Progenitor cell of endocrine pancreas (in vitro differentiated cells): ENCODE data around the gene ZSWIM3. TPM values are rescaled to one million over a fixed set of nuclear protein-coding genes. Genes with fewer than 3 reads are reported as not detected.
"Not testable (repeated sequence)": the region's sequence is repeated elsewhere in the genome, so short reads cannot be mapped to it uniquely, and the experiment has no call there.

Source experiments
- DNase-seq: peaks from one replicate; pipeline ENCODE4 v3.0.0; 2021; ENCODE audit warnings: low spot score; ENCODE audit not compliant: unreplicated experiment
- H3K27ac Mint-ChIP-seq: 2 replicates; pipeline ENCODE4 v1.8.0; 2021; ENCODE audit warnings: mild to moderate bottlenecking, moderate library complexity, mixed read lengths
- H3K27me3 Mint-ChIP-seq: 2 replicates; pipeline ENCODE4 v1.8.0; 2021; ENCODE audit warnings: mixed read lengths
- H3K36me3 Mint-ChIP-seq: 2 replicates; pipeline ENCODE4 v1.8.0; 2022; ENCODE audit warnings: mixed read lengths; ENCODE audit not compliant: insufficient read depth
- H3K4me1 Mint-ChIP-seq: 2 replicates; pipeline ENCODE4 v1.8.0; 2021; ENCODE audit warnings: low read depth, mixed read lengths
- H3K4me3 Mint-ChIP-seq: 2 replicates; pipeline ENCODE4 v1.8.0; 2021; ENCODE audit warnings: low read depth, mild to moderate bottlenecking, moderate library complexity, mixed read lengths
- H3K9me3 Mint-ChIP-seq: 2 replicates; pipeline ENCODE4 v1.8.0; 2021; ENCODE audit warnings: low read depth, mixed read lengths
- total RNA-seq: library from RNA; stranded (reverse); gene quantifications from 2 replicates; pipeline ENCODE4 v1.2.1, GENCODE V29; 2021
- TF ChIP-seq, protein P1 (sequence below): fragments of 200-600 bp; sonication (generic); IDR thresholded peaks from one replicate; pipeline ENCODE4 v1.5.0; 2021; ENCODE audit warnings: antibody characterized with exemption, mild to moderate bottlenecking; ENCODE audit not compliant: unreplicated experiment

Gene ZSWIM3
- total RNA-seq, 1 donor from 2014 or later, result 7.9 TPM

DNA sequence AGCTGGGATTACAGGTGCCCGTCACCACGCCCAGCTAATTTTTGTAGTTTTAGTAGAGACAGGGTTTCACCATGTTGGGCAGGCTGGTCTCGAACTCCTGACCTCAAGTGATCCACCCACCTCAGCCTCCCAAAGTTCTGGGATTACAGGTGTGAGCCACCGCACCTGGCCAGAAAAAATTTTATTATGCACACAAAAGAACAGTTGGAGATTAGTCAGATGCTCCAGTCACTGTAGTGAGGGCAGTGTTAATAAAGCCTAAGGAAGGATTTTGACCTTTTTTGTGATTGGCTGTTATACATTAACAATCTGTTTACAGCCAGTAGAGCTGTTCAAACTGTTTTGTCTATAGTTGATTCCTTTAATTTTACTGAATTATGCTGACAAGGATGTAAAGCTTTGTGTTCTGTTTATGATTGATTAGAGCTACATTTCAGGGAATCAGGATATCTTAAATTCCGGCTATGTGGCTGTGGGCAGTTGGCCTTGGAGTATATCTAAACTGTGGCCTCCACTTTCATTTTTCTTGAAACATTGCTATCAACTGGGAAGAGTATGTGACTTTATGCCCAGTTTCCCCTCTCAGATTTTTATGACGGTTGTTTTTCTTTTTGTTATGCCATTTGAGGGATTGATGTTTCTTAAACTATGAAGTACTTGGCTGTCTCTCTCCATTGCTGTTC, 9.9 kb downstream of the ZSWIM3 start:
- H3K36me3 Mint-ChIP-seq, result peaks cover 1% of the 10 kb centered on the region
- no peaks in the 10 kb centered on the region for H3K9me3 Mint-ChIP-seq
- no peak for DNase-seq
- no peak overlapping the region for H3K4me3 Mint-ChIP-seq
- no peaks in the 10 kb centered on the region for H3K27me3 Mint-ChIP-seq
- TF ChIP-seq, protein P1, sequence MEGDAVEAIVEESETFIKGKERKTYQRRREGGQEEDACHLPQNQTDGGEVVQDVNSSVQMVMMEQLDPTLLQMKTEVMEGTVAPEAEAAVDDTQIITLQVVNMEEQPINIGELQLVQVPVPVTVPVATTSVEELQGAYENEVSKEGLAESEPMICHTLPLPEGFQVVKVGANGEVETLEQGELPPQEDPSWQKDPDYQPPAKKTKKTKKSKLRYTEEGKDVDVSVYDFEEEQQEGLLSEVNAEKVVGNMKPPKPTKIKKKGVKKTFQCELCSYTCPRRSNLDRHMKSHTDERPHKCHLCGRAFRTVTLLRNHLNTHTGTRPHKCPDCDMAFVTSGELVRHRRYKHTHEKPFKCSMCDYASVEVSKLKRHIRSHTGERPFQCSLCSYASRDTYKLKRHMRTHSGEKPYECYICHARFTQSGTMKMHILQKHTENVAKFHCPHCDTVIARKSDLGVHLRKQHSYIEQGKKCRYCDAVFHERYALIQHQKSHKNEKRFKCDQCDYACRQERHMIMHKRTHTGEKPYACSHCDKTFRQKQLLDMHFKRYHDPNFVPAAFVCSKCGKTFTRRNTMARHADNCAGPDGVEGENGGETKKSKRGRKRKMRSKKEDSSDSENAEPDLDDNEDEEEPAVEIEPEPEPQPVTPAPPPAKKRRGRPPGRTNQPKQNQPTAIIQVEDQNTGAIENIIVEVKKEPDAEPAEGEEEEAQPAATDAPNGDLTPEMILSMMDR, result no peak
- H3K4me1 Mint-ChIP-seq, result no peaks in the 10 kb centered on the region
- H3K27ac Mint-ChIP-seq, result peak overlapping the region; percentile 16

DNA sequence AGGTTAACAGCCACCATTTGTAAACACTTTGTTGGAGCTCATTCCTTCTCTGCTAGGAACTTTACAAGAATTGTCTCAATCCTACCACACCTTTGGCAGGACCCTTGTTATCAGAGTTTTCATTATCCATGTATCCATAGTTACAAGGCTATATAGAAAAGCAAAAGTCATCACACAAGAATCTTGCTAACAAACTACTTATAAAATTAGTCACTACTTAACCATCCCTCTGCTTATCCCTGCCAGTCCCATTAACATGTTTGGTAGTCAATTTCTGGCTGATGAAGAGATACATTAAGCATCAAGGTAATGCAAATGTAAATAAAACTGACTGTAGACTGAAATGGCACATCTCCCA, 10.4 kb downstream of the ZSWIM3 start:
- Mint-ChIP-seq H3K36me3 (peaks cover 1% of the 10 kb centered on the region), H3K4me3 (no peak overlapping the region), H3K27me3 (no peaks in the 10 kb centered on the region), H3K4me1 (no peaks in the 10 kb centered on the region), H3K9me3 (no peaks in the 10 kb centered on the region), H3K27ac (no peak overlapping the region)
- no peak for DNase-seq
- TF ChIP-seq, protein P1, result no peak

- Mint-ChIP-seq H3K4me1 (no peaks in the 10 kb centered on the region), H3K9me3 (no peaks in the 10 kb centered on the region), H3K27ac (no peak overlapping the region), H3K36me3 (no peaks in the 10 kb centered on the region), H3K4me3 (no peak overlapping the region), H3K27me3 (no peaks in the 10 kb centered on the region)
- no peak for DNase-seq
- TF ChIP-seq, protein P1, result no peak
These were observed 15.2 kb downstream of the ZSWIM3 start for GRCh38 chr20:45872626-45873025.

GRCh38 chr20:45873409-45874103, 16.1 kb downstream of the ZSWIM3 start:
- H3K27me3 Mint-ChIP-seq, result no peaks in the 10 kb centered on the region

GRCh38 chr20:45874104-45874481, 16.7 kb downstream of the ZSWIM3 start:
- not testable (repeated sequence) for H3K27ac Mint-ChIP-seq, H3K36me3 Mint-ChIP-seq, H3K9me3 Mint-ChIP-seq, DNase-seq, H3K4me3 Mint-ChIP-seq, H3K27me3 Mint-ChIP-seq, H3K4me1 Mint-ChIP-seq

More at GRCh38 chr20:45873409-45874103, 16.1 kb downstream of the ZSWIM3 start:
- no peaks in the 10 kb centered on the region for H3K9me3 Mint-ChIP-seq
- H3K4me1 Mint-ChIP-seq, result no peaks in the 10 kb centered on the region
- no peak for DNase-seq
- TF ChIP-seq, protein P1, result no peak
- no peaks in the 10 kb centered on the region for H3K36me3 Mint-ChIP-seq
- no peak overlapping the region for H3K4me3 Mint-ChIP-seq
- H3K27ac Mint-ChIP-seq, result no peak overlapping the region

- Mint-ChIP-seq H3K4me3 (no peak overlapping the region), H3K9me3 (no peaks in the 10 kb centered on the region), H3K27me3 (no peaks in the 10 kb centered on the region), H3K4me1 (no peaks in the 10 kb centered on the region), H3K27ac (no peak overlapping the region), H3K36me3 (no peaks in the 10 kb centered on the region)
- TF ChIP-seq, protein P1, result no peak
- DNase-seq, result no peak
These were observed 17.2 kb downstream of the ZSWIM3 start for GRCh38 chr20:45874576-45874975.
